OCI-LY1 (cell line): ENCODE results near the gene OLIG2.

Experiments used
- H2AFZ ChIP-seq: fragments of 200-600 bp; sonication (generic), shearing (Covaris generic); 2 replicates; pipeline ENCODE4 v1.6.0; 2014; ENCODE audit warnings: antibody characterized with exemption, mild to moderate bottlenecking, low read length
- H3F3A ChIP-seq: fragments of 200-600 bp; sonication (generic), shearing (Covaris generic); 2 replicates; pipeline ENCODE4 v1.6.0; 2014; ENCODE audit warnings: mild to moderate bottlenecking, antibody characterized with exemption, low read length, moderate library complexity; ENCODE audit not compliant: insufficient read depth
- H3K27ac ChIP-seq: fragments of 200-600 bp; sonication (generic); 2 replicates; pipeline ENCODE4 v1.5.1; 2014; ENCODE audit warnings: low read length, mixed run types, mild to moderate bottlenecking, low read depth; ENCODE audit not compliant: poor library complexity, severe bottlenecking
- H3K27me3 ChIP-seq: fragments of 200-600 bp; sonication (generic); 2 replicates; pipeline ENCODE4 v1.6.0; 2014; ENCODE audit warnings: antibody characterized with exemption, mild to moderate bottlenecking, low read length, moderate library complexity; ENCODE audit not compliant: insufficient read depth
- H3K36me3 ChIP-seq: fragments of 200-600 bp; sonication (generic); 2 replicates; pipeline ENCODE4 v1.6.1; 2014; ENCODE audit warnings: mild to moderate bottlenecking, antibody characterized with exemption, low read length, moderate library complexity, mixed read lengths; ENCODE audit not compliant: insufficient read depth
- H3K4me1 ChIP-seq: fragments of 200-600 bp; sonication (generic); 2 replicates; pipeline ENCODE4 v1.5.1; 2014; ENCODE audit warnings: mild to moderate bottlenecking, low read length, moderate library complexity; ENCODE audit not compliant: insufficient read depth, severe bottlenecking
- H3K4me2 ChIP-seq: fragments of 200-600 bp; sonication (generic), shearing (Covaris generic); 2 replicates; pipeline ENCODE4 v1.6.1; 2014; ENCODE audit warnings: low read length
- H3K4me3 ChIP-seq: fragments of 200-600 bp; sonication (generic); 2 replicates; pipeline ENCODE4 v1.5.1; 2014; ENCODE audit warnings: low read length, low read depth, mild to moderate bottlenecking, mixed read lengths; ENCODE audit not compliant: poor library complexity, severe bottlenecking
- H3K79me2 ChIP-seq: fragments of 200-600 bp; shearing (Covaris generic); 2 replicates; pipeline ENCODE4 v1.6.1; 2016; ENCODE audit warnings: mixed run types, low read length, mixed read lengths; ENCODE audit not compliant: insufficient read depth
- H3K9ac ChIP-seq: fragments of 200-600 bp; sonication (generic), shearing (Covaris generic); 2 replicates; pipeline ENCODE4 v1.6.1; 2014; ENCODE audit warnings: mild to moderate bottlenecking, low read length, mixed read lengths
- H3K9me2 ChIP-seq: fragments of 200-600 bp; sonication (generic), shearing (Covaris generic); 2 replicates; pipeline ENCODE4 v1.6.1; 2014; ENCODE audit warnings: low read depth, mild to moderate bottlenecking, low read length, mixed read lengths
- H3K9me3 ChIP-seq: fragments of 200-600 bp; shearing (Covaris generic); 2 replicates; pipeline ENCODE4 v1.6.1; 2014; ENCODE audit warnings: low read length, mixed read lengths
- H4K20me1 ChIP-seq: fragments of 200-600 bp; sonication (generic), shearing (Covaris generic); 2 replicates; pipeline ENCODE4 v1.6.0; 2016; ENCODE audit warnings: mild to moderate bottlenecking, low read length; ENCODE audit not compliant: insufficient read depth
- EZH2 ChIP-seq: fragments of 200-600 bp; sonication (generic), shearing (Covaris generic); IDR thresholded peaks from 2 replicates; pipeline ENCODE4 v1.8.0; 2017; ENCODE audit warnings: borderline replicate concordance, mixed run types, mild to moderate bottlenecking, antibody characterized with exemption, low read length, moderate library complexity, mixed read lengths
- TF ChIP-seq, protein P1 (sequence below): fragments of 200-600 bp; sonication (generic), shearing (Covaris generic); IDR thresholded peaks from 2 replicates; pipeline ENCODE4 v1.5.1; 2017; ENCODE audit warnings: mild to moderate bottlenecking, antibody characterized with exemption, low read length, moderate library complexity, mixed read lengths

Gene OLIG2

DNA sequence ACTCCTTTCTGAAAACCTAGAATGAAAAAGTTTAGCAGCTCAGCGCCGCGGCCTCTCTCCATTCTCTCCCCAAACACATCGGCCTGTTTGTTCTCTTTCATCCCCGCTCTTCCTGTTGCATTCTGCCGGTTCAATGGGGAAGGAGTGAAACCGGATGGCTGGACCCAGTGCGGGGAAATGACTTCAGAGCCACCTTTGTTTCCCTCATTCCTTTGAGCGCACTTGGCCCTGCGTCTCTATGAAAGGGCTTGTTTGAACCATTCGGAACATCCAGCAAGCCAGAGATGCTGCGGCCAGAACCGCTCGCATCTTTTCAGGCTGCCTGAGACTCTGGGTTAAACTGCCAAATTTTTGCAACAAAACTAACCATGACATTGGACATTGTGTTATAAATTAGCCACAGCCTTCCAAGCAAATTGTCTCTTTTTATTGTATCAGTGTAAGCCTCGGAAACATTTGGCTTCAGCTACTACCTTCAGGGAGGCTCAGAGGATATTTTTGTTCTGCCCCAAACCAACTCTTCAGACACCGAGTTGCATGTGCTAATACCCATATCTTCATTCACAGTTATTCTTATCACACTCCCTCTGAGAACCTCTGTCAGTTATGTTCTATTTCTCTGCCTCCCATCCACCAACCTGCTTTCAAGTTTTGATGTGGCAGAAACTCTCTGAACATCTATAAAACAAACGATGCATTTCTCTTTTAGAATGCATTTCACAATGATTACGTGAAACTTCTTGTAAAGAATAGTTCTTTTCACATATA is 39.1 kb downstream of the OLIG2 start:
- TF ChIP-seq EZH2 = no peak
- TF ChIP-seq, protein P1, sequence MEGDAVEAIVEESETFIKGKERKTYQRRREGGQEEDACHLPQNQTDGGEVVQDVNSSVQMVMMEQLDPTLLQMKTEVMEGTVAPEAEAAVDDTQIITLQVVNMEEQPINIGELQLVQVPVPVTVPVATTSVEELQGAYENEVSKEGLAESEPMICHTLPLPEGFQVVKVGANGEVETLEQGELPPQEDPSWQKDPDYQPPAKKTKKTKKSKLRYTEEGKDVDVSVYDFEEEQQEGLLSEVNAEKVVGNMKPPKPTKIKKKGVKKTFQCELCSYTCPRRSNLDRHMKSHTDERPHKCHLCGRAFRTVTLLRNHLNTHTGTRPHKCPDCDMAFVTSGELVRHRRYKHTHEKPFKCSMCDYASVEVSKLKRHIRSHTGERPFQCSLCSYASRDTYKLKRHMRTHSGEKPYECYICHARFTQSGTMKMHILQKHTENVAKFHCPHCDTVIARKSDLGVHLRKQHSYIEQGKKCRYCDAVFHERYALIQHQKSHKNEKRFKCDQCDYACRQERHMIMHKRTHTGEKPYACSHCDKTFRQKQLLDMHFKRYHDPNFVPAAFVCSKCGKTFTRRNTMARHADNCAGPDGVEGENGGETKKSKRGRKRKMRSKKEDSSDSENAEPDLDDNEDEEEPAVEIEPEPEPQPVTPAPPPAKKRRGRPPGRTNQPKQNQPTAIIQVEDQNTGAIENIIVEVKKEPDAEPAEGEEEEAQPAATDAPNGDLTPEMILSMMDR = no peak

DNA sequence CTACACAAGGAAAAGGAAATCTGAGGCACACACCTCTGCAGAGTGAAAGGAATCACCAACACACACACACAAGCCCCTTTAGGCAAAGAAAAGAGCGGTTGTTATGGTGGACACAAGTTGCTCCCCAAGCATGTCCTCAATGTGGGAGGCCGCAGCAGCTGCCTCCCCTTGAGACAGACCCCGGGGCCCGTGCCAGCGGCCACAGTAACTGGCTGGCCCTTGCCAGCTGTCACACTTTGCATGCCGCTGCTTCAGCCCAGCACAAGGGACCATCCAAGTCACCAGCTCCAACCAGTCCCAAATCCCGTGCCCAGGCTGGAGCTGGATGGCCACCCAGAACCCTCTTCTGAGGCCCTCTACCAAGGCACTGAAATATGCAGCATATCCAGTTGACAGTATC is 41.3 kb downstream of the OLIG2 start:
- H3K36me3 ChIP-seq = no peaks in the 10 kb centered on the region
- H3K9ac ChIP-seq = no peak overlapping the region
- peaks cover 6% of the 10 kb centered on the region; the same call in 1 of the 2 replicates for H3K9me3 ChIP-seq
- no peak overlapping the region for H3K4me3 ChIP-seq
- TF ChIP-seq, protein P1 = no peak
- TF ChIP-seq EZH2 = no peak
- H4K20me1 ChIP-seq = no peaks in the 10 kb centered on the region
- no peak overlapping the region for H3K4me2 ChIP-seq
- H3K9me2 ChIP-seq = no peaks in the 10 kb centered on the region
- H3K27me3 ChIP-seq = no peaks in the 10 kb centered on the region
- no peaks in the 10 kb centered on the region for H3K79me2 ChIP-seq
- no peaks in the 10 kb centered on the region for H3K4me1 ChIP-seq
- no peak overlapping the region for H3K27ac ChIP-seq
- H2AFZ ChIP-seq = no peak overlapping the region
- H3F3A ChIP-seq = no peaks in the 10 kb centered on the region

More for the DNA sequence above, 39.1 kb downstream of the OLIG2 start:
- Histone ChIP-seq H3K9me3 (peaks cover 6% of the 10 kb centered on the region; the same call in 1 of the 2 replicates), H3K4me1 (no peaks in the 10 kb centered on the region), H3K4me2 (no peak overlapping the region), H3K27ac (no peak overlapping the region), H3K9me2 (no peaks in the 10 kb centered on the region), H3K4me3 (no peak overlapping the region), H2AFZ (no peak overlapping the region), H4K20me1 (no peaks in the 10 kb centered on the region), H3K27me3 (0 out of 2 replicates have a peak, but pooled peaks cover 8% of the 10 kb centered on the region), H3F3A (no peaks in the 10 kb centered on the region), H3K9ac (no peak overlapping the region), H3K79me2 (no peaks in the 10 kb centered on the region), H3K36me3 (no peaks in the 10 kb centered on the region)

GRCh38 chr21:33067457-33067856 is 41.7 kb downstream of the OLIG2 start:
- no peak overlapping the region for H3K4me3 ChIP-seq
- no peaks in the 10 kb centered on the region for H3K4me1 ChIP-seq
- H3K9ac ChIP-seq = no peak overlapping the region

More at GRCh38 chr21:33067457-33067856, 41.7 kb downstream of the OLIG2 start:
- Histone ChIP-seq H3F3A (no peaks in the 10 kb centered on the region), H3K36me3 (no peaks in the 10 kb centered on the region), H3K27ac (no peak overlapping the region), H2AFZ (no peak overlapping the region), H3K9me2 (no peaks in the 10 kb centered on the region), H3K27me3 (no peaks in the 10 kb centered on the region), H4K20me1 (no peaks in the 10 kb centered on the region), H3K9me3 (peaks cover 6% of the 10 kb centered on the region; the same call in 1 of the 2 replicates), H3K79me2 (no peaks in the 10 kb centered on the region), H3K4me2 (no peak overlapping the region)
- TF ChIP-seq, protein P1 = no peak
- no peak for TF ChIP-seq EZH2
